OCI-LY7 (cell line): Measurements from ENCODE around the gene IFT27.

Source experiments
- EZH2phosphoT487 ChIP-seq: fragments of 200-600 bp; sonication (generic); IDR thresholded peaks from 2 replicates; pipeline ENCODE4 v1.6.1; 2018; ENCODE audit warnings: low read depth, borderline replicate concordance, mild to moderate bottlenecking, mixed run types, antibody characterized with exemption, low read length, moderate library complexity, mixed read lengths
- TF ChIP-seq, protein P1 (sequence below): fragments of 200-600 bp; sonication (generic); conservative IDR thresholded peaks from 2 replicates; pipeline ENCODE4 v1.5.1; 2014; ENCODE audit warnings: mild to moderate bottlenecking, antibody characterized with exemption, low read length, moderate library complexity, mixed read lengths

DNA sequence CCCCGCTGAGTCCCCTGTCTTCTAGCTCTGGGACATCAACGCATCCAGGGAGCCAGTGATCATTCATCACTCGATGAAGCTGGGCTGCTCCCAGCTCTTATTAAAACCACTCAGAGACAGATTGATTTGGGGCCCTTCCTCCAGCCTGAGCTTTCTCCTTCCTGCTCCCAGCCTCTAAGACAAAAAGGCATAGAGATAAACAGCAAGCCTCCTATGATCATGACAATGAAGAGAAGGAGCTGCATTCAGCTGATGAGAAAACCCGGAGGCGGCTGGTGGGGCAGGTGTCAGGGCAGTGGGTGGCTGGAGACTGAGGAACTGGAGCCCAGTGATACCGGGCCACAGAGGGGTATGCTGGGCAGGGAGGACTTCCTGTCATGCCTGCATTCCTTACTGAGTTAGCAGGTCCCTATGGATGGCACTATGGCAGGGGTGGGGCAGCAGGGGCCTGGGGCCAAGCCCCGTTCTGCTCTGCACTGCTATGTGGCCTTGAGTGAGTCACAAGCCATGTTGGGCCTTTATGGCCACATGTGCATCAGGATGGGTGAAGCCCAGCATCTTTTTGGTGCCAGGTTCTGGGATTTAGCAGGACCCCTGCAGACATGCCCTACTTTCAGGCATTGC lies 20.7 kb upstream of the IFT27 start:
- TF ChIP-seq, protein P1, sequence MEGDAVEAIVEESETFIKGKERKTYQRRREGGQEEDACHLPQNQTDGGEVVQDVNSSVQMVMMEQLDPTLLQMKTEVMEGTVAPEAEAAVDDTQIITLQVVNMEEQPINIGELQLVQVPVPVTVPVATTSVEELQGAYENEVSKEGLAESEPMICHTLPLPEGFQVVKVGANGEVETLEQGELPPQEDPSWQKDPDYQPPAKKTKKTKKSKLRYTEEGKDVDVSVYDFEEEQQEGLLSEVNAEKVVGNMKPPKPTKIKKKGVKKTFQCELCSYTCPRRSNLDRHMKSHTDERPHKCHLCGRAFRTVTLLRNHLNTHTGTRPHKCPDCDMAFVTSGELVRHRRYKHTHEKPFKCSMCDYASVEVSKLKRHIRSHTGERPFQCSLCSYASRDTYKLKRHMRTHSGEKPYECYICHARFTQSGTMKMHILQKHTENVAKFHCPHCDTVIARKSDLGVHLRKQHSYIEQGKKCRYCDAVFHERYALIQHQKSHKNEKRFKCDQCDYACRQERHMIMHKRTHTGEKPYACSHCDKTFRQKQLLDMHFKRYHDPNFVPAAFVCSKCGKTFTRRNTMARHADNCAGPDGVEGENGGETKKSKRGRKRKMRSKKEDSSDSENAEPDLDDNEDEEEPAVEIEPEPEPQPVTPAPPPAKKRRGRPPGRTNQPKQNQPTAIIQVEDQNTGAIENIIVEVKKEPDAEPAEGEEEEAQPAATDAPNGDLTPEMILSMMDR, result no peak
- no peak for TF ChIP-seq EZH2phosphoT487
